ENCODE data around the gene ZMYND8. TPM values are rescaled to one million over a fixed set of nuclear protein-coding genes. Genes with fewer than 3 reads are reported as not detected.
A peak's percentile ranks its signal among the peaks of the same experiment; 100 is the strongest.
"Not testable (repeated sequence)": the region's sequence is repeated elsewhere in the genome, so short reads cannot be mapped to it uniquely, and the experiment has no call there.

Gene ZMYND8
- total RNA-seq, 1 experiment from 2014 or later: 11.7 TPM

DNA sequence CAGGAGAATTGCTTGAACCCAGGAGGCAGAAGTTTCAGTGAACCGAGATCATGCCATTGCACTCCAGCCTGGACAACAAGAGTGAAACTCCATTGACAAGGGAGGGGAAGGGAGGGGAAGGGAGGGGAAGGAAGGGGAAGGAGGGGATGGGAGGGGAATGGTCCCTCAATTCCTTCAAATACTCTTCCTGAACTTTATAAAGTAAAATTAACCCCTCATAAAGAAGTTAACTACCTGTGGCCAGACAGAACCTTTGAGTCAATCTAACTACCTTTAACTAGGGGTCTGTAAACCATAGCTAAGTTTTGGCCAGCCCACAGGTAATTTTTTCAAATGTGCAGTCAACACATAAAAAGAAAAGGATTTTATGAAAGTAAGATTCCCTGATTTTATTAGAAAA is 131.0 kb downstream of the ZMYND8 start:
- DNase-seq (ENCODE audit: low spot score): no peak

DNA sequence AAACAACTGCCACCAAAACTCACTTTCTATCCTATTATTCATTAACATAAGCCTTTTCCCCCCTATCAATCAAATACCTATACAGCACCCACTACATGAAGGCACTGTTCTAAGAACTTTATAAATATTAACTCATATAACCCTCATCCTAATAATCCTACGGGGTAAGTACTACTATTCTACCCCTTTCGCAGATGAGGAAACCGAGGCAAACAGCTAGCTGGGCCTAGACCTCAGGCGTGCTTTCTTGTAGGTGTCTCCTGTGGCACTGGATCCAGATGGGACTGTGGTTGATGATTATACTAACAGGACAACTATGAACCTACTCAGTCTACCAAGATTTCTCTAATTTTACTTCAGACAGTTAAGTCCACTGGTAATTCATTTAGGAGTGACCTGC is 131.6 kb downstream of the ZMYND8 start:
- DNase-seq (ENCODE audit: low spot score): no peak

DNA sequence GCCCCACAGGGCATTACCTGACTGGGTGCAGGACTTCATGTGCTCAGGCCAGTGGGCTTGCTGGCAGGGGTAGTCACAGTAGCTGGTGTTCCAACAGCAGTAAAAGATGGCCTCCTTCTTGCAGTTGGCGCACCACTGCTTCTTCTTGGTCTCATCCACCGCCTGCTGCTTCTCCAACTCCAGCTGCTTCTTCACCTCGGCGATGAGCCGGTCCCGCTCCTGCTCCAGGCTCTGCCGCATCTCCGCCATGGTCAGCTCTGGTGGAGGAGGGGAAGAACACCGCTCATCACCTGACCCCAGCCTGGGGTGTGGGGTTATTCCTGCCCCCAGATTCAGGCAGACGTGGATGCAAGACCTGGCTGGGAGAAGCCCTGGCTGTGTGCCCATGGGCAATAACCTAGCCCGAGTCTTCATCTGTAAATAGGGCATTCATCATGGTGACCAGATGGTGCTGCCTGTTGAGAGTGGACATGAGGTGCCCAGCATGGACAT is 132.2 kb downstream of the ZMYND8 start:
- DNase-seq (ENCODE audit: low spot score): no peak

DNA sequence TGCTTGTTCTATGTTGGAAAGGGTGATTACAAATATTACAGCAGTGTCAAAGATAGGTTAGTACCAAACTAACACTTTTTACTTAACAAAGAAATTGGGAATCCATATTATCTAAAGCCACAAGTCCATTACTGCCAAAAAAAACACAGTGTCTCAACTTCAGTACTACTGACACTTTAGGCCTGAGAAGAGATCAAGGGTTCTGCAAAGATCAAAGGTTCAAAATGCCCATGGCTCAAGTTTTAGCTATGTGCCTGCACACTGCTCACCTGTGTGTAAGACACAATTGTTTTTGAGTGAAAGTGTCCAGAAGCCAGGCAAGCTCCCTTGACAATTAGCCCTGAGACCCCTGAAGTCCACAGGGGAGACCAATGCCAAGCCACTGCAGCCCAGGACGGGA is 132.6 kb downstream of the ZMYND8 start:
- DNase-seq (ENCODE audit: low spot score): no peak

DNA sequence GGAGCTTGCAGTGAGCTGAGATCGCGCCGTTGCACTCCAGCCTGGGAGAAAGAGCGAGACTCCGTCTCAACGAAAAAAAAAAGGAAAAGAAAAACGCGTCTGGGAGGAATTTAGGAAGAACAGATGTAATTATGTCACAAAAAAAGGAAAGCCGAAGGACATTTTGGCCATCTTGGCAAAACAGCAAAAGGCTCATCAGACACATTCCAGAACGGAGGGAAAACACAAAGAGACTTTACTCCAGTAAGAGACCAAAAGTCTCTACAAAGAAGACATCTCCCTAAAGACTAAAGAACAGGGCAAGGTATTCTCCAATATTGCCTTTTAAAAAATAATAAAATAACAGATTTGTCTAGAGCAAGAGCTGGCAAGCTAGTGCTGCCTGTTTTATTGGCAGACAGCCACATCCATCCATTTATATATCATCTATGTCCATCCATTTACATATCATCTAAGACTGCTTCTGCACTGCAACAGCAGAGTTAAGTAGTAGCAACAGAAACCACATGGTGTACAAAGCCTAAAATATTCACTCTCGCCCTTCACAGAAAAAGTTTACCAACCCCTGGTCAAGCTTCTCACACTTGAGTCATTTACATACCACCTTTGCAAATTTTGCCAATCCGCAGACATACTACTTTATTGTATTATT is 133.9 kb downstream of the ZMYND8 start:
- DNase-seq (ENCODE audit: low spot score): no peak

DNA sequence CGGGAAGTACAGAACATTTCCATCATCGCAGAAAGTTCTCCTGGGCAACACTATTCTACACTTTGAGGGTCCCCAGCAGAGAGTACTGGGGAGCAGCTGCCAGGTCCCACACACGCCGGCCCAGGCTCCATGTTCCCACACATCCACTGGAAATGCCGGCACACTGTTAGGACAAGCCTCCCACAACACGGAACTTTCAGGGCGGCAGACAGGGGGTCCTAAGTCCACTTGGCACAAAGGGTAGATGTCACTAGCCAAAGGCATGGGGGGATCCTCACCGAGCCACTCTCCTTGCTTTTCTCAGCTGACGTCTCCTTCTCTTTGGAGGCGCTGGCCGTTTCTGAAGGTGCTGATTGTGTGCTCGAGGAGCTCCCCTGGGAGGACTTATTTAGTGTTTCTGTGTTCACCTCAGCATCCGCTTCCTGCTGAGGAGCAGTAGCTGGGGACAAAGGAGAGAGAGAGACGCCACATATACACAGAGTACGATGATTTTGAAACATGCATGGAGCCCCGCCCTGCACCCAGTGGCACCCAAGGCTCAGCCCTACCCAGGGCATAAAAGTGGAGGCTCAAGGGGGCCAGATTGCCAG is 135.4 kb downstream of the ZMYND8 start:
- DNase-seq (ENCODE audit: low spot score): no peak

DNA sequence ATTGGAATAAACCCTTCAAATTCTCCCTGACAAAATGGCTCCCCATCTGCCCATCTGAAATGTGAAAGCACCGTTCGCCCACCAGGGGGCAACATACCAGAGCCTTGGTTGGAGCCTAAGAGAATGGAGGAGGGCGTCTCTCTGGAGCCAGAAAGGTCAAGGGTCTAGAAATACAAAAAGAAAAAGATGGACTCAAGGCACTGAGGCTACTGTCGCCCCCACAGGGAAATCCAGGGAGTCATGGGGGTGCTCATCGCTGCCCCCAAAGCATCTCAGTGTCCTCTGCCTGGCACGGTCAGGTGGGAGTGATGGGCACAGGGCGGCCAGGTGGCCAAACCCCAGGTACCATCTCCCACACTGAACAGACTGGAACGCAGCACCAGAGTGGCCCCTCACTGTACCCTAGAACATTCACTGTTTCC is 136.3 kb downstream of the ZMYND8 start:
- DNase-seq (ENCODE audit: low spot score): peak; percentile 31

DNA sequence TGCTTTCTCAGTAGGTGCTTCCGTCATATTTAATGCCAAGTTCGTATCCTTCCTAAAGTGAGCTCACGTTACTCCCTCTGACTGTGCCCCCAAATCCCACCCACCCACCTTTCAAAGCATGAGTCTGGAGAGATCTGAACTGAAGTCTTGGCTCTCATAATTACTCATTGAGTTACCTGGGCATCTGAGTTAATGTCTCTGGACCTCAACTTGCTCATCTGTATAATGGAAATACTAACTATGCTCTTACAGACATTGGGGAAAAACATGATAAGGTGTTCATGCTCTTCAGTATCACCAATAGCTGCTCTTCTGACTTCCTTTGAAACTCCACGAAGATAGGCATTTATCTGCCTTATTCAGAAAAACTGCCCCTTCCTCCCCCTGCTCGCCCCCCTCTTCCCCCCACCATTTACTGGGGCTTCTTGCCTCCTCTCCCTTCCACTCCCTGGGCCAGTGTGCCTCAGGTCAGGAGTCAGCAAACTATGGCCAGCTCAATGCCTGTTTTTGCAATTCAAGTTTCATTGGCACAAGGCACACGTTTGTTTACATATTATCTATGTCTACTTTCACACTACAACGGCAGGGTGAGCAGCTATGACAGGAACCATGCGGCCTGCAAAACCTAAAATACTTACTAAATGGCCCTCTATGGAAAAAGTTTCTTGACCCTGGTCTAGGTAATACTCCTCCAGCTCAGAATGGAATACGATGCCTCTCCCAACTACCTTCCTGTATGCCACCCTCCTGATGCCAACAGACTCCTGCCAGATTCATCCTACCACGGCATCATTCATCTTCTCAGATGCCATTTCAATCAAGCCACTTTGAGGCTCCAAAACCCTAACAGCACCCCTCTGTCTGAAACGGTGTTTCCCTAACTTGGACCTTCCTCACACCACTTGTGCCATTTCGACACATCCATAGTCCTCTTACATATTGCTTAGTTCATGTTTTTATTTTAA is 138.7 kb downstream of the ZMYND8 start:
- DNase-seq (ENCODE audit: low spot score): no peak

DNA sequence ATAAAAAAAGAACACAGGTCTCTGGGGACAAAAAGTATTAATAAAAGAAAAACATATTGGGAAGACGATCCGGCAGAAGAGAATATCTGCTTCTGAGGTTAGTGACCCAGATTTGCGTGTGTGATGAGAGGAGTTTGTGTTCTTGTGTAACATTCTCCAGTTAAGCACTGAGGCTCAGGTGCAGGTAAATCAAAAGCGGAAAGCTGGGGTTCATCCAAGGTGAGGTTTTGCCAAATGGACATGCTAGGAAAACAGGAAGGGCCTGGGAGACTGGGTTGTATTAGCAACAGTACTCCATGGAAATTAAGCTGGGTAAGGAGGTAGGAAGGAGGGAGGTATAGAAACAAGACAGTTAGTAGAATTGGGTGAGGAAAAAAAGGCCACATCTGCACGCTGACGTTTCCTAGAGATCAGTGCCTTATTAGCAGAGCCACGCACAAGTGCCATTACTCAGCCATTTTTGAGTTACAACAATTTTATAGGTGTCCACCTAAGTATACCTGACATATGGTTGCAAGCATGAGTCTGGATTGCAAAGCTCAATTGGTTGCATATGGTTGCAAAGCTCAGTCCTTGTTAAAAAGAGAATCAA is 139.6 kb downstream of the ZMYND8 start:
- DNase-seq (ENCODE audit: low spot score): no peak

DNA sequence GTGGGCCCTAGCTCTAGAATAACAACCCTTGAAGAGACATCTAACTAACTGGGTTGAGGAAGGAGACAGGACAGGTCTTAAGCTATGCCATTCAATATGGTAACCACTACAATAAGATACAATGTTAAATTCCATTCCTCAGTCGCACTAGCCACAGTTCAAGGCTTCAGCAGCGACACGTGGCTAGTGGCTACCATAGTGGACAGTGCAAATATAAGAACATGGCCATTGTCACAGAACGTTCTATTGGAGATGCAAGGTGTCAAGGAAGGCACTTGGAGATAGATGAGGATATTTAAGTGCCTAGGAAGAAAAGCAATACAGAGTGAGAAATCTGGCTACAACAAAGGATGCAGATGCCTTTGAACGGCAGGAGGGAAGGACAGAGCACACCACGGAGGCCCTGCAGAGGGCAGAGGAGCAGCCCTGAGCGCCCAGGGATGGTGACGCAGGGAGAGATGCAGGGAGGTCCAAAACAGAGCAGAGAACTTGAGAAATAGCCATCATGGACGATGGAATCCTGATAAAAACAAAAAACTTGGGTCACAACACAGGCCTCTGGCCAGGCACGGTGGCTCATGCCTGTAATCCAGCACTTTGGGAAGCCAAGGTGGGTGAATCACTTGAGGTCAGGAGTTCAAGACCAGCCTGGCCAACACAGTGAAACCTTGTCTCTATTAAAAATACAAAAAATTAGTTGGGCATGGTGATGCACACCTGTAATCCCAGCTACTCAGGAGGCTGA is 140.7 kb downstream of the ZMYND8 start:
- DNase-seq (ENCODE audit: low spot score): no peak

DNA sequence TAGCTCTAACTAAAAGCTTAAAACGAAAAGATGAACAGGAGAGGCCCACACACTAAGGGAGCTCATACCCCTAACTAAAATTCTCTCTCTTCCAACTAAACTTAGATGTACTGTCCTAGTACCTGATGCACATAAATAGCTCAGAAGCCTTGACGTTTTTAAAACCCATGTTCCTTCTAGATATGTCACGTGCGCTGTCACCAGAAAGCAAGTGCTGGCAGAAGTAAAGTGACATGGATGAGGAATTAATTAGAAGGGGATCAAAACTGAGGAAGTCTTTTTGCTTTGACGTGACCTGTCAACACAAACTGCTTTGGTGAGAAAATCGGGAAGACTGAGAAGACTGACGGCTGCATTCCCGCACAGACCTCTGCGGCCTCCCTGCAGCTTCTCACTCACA is 142.5 kb downstream of the ZMYND8 start:
- DNase-seq (ENCODE audit: low spot score): no peak

DNA sequence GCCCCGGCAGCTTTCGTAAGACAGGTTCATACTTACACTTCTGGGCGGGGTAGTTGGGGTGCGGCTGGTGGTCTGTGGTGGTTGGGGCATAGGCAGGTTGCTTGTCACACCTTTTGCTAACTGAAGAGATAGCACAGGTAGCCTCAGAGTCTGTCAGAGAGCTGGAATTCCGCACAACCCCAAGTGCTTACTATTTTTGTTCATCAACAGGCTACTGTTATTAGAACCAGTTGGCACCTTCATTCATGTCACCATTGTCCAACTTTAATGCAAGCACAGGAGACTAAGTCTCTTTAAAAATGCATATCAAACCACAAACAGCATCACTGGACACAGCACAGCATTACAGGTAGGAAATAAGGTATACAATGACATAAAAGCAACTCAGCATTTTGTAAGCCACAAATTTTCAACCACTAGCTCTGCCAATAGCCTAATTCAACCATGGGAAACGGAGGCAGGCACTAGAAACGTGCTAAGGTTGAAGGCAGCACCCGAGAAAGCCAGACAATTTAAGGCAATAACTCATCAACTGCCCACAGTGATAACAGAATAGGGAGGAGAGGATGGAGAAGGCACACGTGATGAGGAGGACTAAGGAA is 143.8 kb downstream of the ZMYND8 start:
- DNase-seq (ENCODE audit: low spot score): no peak

DNA sequence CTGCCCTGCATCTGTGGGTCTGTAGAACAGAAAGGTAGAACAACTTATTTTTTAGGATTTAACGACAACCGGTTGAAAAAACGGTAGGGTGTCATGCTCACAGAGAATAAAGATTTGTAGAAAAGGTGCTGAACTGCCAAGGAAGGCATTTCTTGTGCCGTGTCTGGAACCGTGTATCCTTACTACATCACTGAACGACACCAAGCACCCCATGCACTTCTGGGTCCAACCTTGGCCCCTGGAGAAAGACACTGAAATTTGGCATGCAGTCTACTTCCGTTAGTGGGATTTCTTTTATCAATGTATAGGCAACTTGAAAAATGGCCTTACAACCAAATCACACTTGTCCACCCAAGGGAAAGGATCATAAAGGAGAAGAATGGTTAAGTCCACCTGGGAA is 145.5 kb downstream of the ZMYND8 start:
- DNase-seq (ENCODE audit: low spot score): no peak

DNA sequence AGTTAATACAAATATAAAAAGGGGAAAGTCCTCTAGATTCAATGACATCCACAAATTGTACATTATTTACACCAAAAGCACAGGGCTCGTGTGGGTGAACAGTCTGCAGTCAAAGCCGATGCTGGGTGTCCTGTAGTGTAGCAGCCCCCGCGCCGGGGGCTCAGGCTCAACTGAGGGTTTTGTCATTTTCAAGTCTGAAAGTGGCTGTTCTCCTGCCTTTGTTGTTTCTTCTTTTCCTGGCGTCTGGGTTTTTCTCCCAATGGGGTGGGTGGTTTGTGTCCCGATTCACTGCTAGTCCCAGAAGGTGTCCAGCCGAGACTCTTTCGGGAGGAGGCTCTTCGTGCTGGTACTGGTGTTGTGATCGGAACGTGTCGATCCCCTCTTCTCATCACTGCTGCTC is 146.0 kb downstream of the ZMYND8 start:
- no peak for DNase-seq (ENCODE audit: low spot score)

DNA sequence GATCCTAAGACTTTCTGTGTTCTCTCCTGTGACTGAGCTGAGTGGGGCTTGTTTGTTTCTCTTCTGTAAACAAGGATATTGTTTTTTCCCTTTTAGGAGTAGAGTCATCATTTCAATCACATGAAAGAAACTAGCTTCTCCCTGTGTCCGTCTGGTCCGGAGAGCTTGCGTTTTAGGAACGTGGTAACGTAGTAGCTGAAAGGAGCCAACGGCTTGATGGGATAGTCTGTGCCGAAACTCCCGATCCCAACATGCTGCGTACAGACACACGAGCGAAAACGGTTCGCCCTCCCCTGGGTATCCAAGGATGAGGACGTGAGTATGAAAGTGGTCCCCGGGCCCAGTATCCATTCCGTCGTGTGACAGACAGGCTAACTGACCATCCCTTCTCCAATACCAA is 146.5 kb downstream of the ZMYND8 start:
- no peak for DNase-seq (ENCODE audit: low spot score)

DNA sequence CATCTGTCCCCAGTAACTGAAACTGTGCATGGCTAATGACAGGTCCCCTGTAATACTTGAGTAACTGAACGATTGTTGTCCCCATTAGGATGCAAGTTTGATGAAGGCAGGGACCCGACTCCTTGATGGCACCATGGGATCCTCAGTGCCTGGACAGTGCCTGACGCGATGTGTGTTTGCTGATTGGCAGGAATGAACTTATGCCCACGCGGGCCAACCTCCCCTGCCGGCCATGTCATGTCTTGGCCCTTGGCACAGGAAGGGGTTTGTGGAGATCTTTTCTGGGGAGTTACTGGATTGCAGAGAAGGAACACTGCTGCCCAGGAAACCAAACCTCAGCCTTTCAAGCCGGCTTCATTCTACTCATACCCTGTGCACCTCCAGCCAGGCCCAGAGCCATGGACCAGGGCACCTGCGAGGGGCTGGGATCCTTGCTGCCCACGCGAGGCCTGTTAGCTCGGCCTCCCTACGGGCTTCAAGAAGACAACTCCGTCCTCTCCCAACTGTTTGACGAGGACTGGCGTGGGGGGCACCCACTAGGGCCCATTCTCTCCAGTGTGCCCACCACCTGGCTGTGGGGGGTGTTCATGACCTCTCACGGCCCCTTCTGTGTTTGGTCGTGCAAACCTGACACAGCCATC is 147.8 kb downstream of the ZMYND8 start:
- no peak for DNase-seq (ENCODE audit: low spot score)

DNA sequence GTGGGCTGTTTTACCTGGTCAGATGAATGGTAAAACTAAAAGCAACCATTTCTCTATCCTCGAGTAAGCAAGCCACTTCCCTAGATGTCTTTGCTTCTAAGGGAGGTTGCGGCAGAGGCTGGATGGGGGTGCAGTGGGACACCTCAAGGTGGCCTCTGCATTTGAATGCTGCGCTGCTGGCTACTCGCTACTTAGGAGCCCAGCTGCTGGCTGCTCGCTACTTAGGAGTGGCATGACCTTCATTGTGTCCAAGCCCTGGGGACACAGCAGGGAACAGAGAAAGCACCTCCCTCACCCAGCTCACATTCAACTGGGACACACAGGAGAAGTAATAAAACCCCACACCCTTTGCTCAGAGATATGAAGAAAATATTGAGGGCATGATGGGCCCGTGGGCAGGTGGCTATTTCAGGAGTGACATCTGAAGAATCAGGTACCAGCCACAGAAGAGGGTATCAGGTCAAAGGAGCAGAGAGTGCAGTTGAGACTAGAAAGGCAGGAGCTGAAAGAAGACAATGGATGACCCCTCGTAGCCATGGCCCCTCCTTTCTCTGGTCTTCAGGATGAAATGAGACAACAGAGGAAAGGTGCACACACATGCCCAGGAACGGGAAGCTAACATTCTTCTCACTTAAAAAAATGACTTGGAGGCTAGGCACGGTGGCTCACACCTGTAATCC is 149.4 kb downstream of the ZMYND8 start:
- DNase-seq (ENCODE audit: low spot score): no peak

DNA sequence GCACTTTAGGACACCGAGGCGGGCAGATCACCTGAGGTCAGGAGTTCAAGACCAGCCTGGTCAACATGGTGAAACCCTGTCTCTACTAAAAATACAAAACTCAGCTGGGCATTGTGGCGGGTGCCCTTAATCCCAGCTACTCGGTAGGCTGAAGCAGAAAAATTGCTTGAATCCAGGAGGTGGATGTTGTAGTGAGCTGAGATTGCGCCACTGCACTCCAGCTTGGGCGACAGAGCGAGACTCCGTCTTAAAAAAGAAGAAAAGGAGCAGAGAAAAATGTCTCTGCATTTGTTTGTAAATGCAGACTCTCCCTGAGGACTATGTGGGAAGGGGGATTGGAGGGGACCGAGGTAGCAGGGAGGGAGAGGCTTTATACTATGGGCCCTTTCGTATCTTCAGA is 149.9 kb downstream of the ZMYND8 start:
- not testable (repeated sequence) for DNase-seq (ENCODE audit: low spot score)

DNA sequence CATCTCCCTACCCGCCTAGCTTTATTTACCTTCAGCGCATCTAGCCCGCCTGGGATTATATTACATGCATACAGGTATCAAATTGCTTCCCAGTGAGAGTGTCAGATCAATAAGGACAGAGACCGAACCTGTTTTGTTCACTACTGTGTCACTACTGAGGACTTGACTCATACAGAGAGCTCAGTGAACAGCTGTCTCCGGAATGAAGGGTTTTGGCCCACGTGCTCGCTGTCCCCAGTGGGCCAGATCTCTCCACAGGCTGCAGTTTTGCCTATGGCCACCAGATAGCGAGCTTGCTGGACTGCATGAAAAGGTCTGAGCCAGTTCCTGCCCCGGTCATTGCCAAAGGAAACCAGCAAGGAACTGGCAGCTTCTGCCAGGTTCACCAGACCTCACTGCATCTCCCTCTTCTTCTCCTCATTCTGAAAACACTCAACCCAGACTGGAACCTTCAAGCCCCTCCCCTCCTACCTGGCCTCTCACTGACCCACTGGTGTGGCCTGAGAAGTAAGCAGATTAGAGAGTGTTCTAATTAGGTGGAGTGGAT is 150.8 kb downstream of the ZMYND8 start:
- DNase-seq (ENCODE audit: low spot score): peak; percentile 74

DNA sequence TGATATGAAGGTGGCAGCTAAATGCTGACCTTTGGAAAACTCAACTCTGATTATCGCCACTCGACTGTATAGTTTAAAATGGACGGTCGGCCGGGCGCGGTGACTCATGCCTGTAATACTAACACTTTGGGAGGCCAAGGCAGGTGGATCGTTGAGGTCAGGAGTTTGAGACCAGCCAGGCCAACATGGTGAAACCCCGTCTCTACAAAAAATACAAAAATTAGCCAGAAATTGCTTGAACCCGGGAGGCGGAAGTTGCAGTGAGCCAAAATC is 151.7 kb downstream of the ZMYND8 start:
- DNase-seq (ENCODE audit: low spot score): not testable (repeated sequence)
